ENCODE measurements around the gene PLA2G4E.

The PLA2G4E gene

DNA sequence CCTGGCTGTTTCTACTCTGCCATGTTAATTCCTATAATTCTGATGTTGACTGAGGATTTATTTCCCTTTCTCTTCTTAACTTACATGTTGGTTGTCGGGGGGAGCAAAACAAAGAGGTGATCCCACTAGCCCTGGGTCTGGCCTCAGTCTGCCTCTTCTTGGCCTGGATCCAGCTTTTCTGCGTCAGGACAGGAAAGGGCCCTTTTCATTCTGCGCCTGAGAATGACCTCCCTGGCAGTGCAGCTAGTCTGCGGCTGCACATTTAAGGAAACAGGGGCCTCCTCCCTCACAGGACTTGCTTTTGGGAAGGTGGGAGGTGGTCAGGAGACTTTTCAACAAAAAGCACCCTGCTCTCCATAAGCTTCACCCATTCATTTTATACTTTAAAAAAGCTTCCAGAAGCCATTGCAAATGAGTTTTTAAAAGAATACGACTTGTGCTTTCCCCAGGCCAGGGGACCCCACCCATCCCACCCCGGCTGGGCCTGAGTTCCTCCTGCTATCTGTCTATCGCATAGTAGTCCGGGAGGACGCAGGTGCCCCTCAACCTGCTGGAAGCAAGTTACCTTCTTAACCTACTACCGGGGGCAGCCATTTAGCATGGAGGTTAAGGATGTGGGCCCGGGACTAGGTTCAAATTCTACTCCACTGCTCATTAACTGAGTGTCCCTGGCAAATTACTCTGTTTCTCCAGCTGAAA is 27.2 kb downstream of the PLA2G4E start:
- no peak for DNase-seq (ENCODE audit: low read depth, low spot score)

DNA sequence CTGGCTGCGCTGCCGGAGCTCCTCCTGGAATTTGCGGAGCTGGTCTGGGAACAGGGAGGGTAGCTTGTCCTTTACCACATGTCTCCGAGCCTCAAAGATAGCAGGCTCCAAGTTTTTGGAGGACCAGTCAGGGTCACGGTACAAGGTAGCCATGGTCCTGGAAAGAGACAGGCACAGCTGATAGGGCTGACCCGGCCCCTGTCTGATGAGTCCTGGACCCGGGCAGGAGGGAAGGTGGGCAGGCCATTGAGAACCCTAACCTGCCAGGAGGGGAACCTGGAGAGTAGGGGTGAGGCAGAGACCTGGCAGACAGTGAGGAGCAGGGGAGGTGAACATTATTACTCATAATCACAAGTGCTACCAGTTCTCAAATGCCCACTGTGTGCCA is 28.0 kb downstream of the PLA2G4E start:
- no peak for DNase-seq (ENCODE audit: low read depth, low spot score)

DNA sequence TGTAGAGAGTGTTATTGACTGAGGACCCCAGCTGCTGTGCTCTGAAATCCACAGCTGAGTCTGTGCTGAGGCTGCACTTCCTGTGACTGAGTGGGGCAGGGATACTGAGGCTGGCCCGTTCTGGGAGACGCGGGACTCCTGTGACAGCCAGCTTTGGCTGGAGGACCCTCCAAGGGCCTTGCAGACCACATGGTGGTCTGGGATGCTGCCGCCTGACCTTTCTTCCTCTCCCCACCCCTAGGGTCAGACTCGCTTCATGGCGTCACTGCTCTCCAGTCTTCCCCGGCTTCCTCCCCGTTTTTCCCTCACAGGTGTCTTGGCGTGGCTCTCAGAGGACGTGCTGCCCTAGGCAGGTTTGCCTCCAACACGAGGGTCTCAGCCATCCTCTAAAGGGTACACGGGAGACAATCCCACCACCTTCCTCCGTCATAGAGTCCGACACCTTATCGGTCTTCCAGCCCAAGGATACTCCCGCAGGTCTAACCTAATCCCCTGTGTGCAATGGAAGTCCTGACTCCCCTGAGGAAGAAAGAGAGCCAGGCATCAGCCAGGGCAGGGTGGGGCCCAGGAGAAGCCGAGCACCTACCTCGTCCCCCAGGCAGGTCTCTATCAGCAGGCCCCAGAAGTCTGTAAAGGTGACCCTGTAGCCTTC is 28.6 kb downstream of the PLA2G4E start:
- no peak for DNase-seq (ENCODE audit: low read depth, low spot score)

DNA sequence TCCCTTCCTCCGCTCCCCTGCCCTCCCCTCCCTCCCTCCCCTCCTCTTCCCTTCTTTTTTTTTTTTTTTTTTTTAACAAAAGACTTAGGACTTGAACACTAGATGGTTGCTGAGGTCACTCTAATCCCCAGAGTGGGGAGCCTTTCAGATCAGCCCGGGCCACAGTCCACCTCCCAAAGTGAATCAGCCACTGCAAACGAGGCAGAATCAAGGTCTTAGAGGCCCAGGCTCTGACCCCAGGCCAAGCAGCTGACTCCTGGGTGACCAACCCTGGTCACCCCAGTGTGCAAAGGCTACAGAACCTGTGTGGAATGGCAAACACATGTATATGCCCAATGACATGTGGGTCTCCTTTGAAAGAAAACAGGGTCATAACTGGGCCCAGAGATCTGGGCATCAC is 30.2 kb downstream of the PLA2G4E start:
- no peak for DNase-seq (ENCODE audit: low read depth, low spot score)

DNA sequence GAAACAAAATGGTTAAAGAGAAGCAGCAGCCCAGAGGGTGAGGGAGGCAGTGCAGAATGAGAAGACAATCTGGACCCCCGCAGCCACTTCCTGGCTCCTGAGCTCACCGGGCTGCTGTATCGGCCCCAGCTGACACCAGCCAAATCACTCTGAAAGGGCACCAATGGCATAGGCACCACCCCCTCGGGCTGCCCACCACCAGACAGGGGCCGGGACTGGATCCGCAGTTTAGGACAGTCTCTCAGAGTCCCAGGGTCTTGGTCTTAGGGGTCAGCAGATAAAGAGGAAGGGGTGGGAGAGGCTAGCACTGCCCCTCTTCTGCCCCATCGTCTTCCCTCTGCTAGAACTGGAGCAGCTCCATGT is 30.6 kb downstream of the PLA2G4E start:
- no peak for DNase-seq (ENCODE audit: low read depth, low spot score)

DNA sequence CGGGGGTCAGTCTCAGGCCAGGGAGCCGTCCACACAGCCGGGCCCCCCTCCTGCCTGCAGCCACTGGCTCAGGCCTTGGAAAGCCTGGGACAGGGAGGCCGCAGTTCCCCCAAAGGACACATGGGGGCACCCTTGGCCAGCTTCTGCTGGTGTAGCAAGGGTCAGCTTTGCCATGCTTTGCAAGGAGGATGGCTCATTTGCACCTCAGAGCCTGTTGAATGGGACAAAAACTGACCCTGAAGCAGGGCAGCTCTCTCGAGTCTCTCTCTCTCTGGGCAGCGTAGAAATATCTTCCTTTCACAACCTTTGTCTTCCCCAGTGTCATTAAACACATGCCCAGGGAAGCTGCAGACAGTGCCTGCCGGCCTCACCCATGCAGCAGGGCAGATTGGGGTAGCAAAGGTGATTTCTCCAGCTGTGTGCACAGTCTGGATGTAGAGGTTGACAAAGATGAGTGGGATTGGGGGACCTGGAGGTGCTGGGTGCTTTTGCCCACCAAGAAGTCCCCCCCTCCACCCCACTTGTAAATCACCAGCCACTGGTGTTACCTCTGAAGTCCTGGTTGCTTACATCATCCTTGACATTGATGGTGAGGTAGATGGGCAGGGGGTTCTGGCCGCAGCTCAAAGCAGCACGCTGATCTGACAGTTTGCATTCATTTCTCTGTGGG is 31.1 kb downstream of the PLA2G4E start:
- peak; percentile 63 for DNase-seq (ENCODE audit: low read depth, low spot score)

DNA sequence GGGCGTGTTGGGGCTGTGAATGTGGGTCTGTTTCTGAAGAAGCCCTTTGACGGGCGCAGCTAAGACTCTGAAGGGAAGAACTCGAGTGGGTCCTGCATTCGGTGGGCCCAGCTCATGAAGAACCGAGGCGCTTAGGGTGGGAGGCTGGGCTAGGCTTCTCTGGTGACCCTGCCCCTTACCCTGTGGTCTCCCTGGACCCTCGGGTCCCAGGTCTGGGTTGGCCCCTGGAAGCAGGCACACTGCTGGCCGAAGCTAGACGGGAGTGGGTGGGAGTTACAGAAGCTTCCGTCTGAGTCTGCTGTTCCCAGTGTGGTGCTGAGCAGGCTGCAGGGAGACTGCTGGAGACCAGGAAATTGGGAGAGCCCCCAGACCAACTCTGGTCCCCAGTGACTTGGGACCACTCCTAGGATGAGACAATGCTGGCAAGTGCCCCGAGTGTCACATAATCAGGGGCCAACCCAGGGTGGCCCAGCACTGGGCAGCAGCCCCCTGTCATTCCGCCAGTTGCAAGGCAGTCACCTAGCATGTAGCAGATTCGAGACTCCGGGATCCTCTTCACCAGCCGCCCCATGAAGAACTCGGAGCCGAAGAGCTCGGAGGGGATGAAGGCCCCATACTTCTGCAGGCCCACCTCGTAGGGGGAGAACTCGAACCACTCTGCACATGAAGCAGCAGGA is 31.8 kb downstream of the PLA2G4E start:
- no peak for DNase-seq (ENCODE audit: low read depth, low spot score)

DNA sequence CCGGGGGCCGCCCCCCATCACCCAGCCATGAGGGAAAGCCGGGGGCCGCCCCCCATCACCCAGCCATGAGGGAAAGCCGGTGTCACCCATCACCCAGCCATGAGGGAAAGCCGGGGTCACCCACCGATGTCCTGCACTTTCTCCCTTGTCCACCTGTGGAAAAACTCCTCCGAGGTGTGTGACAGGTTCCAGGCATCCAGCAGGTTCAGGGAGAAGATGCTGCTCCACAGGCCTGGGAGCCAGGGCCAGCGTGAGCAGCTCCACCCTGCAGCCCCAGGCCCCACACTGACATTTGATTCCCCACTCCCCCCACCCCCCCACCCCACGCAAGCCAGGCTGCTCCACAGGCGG is 32.9 kb downstream of the PLA2G4E start:
- no peak for DNase-seq (ENCODE audit: low read depth, low spot score)

DNA sequence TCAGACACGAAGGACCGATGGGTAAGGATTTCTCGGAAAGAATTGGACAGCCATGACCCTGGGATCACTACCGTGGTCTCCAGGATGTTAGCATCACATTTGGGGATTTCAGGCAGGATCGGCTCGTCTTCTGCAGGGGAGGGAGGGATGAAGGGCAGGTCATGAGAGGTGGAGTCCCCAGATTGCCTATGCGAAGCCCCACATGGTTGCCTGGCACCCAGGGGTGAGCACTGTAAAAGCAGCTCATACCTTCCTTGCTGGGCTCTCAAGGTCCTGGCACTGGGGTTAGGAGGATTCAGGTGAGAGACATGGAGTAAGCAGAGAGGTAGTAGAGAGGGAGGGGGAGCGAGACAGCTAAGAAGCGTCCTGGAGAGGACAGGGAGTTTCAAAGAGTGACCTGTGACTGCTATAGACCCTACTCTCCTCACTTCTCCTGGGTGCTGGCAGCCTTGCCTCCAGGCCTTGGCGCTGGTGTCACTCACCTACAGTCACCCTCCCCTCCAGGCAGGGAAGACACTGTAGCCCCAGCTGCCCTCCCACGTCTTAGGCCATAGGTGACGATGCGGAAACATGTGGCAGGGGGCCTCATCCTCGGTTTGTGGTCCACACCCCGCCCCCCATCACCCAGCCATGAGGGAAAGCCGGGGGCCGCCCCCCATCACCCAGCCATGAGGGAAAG is 33.5 kb downstream of the PLA2G4E start:
- no peak for DNase-seq (ENCODE audit: low read depth, low spot score)

DNA sequence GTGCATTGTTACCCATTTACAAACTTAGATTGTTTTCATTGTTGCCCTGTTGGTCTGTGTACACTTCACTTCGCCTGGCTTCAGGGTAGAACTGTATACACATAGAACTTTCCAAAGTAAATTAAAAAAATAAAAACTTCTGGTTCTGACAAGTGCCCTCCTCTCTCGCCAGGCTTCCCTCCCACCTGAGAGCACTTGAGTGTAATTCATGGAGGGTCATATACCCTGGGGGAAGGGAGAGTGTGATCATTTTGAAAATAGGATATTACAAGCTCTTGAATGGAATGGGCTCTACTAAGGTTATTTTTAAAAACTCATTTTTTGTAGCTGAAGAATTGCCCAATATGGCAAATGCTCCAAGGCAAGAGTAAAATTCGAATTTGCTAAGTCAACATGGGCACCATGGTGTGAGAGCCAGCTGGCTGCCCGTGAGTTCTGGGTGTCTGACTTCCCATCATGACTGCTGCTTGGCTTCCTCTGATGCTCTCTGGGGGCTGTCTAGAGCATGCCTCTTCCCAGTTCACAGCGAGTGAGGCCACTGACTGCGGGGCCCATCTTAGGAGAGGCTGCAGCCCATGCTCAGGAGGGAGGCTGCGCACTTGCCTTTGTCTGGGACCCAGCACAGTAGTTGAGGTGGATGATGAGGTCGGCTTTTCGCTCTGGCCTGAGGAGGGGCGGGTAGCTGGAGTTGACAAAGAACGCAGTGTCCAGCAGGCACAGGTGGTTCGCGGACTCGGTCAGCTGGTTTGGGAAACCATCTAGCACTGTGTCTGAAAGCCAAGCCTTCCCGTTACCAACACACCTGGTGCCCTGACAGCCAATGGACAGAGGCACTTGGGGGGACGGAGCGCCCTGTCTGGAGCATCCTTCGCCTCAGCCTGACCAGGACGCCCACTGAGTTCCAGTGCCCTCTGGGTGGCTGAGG is 35.3 kb downstream of the PLA2G4E start:
- no peak for DNase-seq (ENCODE audit: low read depth, low spot score)

DNA sequence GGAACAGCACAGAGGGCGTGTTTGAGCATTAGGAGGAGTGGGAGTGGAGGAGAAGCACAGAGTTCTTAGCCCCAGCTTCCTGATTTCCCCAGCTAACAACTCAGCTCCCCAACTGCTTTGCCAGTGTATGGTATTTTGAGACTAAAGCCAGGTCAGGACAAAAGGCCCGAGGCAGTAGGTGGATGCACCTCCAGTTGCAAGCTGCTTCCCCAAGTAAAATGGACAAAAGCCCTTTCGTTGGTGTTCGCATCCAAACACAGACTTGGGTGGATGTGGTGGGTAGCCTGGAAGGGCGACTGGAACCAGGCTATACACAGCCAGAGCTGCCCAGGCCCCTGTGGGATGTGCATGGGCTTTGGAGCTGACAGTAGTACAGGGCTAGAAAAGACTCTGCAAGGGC is 36.2 kb downstream of the PLA2G4E start:
- no peak for DNase-seq (ENCODE audit: low read depth, low spot score)

DNA sequence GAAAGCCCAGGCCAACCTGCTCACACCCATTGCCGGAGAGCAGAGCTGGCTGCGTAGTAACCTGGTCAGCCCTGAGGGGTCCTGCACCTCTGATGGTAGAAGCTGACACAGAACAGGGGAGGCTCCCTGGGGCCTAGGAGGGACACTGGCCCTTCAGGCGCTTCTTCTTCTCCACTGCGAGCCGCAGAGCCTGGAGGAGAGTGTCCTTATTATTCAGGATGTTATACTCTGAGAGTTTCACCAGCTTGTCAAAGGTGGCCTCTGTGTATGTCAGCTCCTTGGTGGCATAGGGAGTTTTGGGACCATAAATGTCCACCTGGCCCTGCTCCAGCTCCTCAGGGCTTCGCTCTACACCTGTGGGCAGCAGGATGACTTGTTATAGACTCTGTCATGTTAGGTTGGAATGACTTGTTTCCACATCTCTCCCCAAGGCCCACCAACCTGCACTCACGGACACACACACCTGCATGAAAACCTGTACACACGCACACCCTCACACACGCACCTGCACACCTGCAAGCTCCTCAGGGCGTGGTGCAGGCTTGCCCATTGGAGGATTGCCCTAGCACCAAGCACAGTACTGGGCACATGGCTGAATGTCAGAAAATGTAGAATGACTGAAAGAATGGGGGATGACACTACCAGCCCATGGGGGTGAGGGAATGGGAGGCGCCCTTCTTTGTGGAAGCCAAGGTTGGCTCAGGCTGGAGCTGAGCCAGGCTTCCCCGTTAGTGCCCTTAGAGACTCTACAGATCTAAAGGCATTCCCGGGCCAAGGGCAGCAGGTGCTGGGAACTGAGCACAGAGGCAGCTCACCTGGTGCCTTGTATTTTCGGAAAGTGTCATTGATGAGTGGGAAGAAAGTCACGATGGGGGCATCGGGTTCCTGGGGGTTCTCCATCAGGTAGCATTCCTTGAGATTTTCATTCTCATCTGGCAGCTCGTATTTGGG is 36.9 kb downstream of the PLA2G4E start:
- DNase-seq (ENCODE audit: low read depth, low spot score), result no peak

DNA sequence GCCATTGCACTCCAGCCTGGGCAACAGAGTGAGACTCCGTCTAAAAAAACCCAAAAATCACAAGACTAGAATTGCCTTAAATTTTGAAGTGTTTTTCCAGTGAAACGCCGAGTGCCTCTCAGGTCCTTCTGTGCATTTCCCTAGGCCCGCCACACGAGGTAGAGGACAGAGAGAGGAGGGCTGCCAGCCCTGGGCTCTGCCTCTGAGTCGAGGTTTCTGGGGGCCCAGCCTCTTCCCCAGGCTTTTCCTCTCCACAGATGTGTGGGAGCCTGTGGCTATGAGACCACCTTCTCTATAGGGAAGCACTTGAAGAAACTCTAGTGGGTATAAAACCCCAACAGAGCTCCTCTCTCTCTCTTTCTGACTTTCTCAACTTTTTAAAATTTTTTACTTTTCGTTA is 37.6 kb downstream of the PLA2G4E start:
- DNase-seq (ENCODE audit: low read depth, low spot score), result no peak

DNA sequence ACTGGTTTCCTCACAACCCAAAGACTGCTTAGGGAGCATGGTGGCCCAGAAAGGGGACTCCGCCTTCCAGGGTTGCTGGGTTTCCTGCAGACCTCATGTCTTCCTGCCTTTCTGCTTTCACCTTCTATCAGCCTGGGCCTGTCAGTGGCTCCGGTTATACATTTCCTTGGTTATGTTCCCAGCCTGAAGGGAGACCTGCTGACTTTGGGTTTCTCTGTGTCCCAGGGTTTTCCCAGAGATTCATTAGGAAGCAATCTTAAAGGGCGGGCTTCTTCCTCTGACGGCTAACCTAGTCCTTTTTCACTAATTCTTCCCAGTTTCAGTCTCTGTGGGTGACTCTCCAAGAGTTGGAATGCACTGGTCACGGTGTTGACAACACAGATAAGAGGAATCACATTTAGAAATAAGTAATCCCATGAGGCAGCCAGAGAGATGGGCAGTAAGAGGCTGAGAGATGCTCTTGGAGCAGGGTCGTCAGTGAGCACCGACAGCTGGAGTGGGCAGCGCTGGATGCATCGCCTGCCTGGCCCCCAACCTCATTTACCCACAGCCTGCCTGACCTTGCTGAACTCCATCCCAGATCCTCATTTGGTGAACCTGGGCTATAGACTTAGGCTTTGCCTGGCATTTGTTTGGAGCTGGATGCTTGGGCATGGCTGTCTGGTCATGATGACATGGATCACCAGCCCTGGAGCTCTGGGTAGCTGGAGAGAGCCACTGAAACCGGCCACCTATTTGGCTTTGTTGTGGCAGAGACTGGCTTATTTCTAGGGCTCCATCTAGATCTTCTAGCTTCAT is 38.5 kb downstream of the PLA2G4E start:
- DNase-seq (ENCODE audit: low read depth, low spot score), result no peak

DNA sequence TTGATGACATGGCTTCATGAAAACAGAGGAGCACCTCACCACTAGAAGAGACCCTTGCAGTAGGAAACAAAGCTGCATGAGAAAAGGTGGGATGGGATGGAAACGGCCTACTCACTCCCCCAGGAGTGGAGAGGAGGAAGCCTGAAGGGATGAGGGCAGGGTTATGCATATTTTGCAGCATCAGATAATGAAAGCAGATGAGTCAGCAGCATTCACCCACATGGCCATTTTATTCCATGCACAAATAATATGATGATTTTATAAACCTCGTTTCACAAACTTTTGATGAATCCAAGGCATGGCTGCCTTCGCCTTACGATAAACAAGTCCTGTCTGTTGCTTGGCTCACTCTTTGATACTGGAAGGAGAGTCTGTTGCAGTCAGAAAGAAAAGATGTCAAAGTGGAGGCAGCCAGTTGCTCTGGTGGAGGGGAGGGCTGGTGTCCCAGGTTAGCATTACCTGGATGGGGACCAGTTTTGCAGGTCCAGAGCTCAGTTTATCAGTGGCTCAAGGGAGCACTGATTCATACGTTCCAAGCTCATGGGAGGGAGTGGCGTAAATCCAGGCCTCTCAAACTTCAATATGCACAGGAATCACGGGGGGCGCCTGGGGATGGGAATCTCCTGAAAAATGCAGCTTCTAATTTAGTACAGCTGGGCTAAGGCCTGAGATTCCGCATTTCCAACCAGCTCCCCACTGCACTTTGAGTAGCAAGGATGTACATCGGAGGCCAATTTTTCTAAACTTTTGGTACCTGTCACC is 39.3 kb downstream of the PLA2G4E start:
- no peak for DNase-seq (ENCODE audit: low read depth, low spot score)

DNA sequence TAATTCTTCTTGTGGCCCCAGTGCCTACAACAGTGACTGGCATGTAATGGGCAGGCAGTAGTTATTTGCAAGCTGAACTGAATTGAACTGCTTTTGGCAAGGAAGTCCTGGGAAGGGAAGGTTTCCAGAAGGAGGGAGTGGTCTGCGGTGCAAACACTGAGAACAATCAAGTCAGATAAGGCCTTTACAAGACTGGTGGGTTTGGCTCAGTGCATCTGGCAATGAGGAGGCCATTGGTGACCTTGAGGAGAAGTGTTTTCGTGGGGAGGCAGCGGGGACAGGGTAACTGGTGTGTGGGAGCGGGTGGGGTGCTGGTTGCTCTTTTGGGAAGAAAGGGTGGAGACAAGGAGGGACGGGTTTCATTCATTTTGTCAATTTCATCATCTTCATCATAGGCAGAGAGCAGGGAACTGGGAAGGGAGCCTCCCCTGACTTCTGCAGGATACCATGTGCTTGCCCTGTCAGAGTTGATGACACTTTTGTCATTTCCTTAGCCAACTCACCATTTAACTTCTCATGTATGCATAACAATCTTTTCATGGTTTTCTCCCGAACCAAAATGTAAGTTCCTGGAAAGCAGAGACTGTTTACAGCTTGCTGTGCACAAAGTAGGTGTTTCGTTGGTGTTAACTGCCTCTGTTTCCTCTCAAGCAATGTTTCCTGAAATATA is 40.1 kb downstream of the PLA2G4E start:
- DNase-seq (ENCODE audit: low read depth, low spot score), result no peak

DNA sequence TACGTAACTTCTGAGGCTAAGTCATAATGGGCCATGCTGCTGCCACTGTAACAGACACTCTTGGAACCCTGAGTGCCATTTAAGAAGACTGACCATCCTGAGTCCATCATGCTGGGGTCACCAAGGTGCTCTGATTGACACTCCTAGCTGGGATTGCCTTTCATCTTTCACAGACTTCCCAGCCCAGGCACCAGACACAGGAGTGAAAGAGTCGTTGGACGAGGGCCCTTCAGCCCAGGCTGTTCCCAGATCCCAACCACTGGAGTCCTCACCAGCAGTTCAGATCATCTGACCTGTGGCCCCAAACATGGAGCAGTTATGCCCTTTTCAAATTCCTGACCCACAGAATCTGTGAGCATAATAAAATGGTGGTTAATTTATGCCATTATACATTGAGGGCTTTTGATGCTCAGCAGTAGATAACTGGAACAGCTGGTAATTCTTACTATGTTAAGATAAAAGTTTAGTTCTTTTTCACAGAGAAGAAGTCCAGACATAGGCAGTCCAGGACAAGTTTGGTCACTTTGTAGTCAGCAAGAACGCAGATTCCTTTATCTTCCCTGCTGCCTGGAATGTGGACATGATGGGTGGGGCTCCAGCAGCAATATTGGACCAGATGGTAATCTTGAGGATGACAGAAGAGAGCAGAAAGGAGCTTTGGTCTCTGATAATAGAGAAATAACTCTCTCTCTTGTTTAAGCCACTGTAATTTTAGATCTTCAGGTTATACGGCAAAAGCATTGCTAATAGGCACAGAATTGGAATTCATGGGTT is 41.2 kb downstream of the PLA2G4E start:
- no peak for DNase-seq (ENCODE audit: low read depth, low spot score)
